ENCODE data around the gene MB21D2. TPM values are rescaled to one million over a fixed set of nuclear protein-coding genes. Genes with fewer than 3 reads are reported as not detected.
"Not testable (repeated sequence)": the region's sequence is repeated elsewhere in the genome, so short reads cannot be mapped to it uniquely, and the experiment has no call there.

MB21D2 gene, protein sequence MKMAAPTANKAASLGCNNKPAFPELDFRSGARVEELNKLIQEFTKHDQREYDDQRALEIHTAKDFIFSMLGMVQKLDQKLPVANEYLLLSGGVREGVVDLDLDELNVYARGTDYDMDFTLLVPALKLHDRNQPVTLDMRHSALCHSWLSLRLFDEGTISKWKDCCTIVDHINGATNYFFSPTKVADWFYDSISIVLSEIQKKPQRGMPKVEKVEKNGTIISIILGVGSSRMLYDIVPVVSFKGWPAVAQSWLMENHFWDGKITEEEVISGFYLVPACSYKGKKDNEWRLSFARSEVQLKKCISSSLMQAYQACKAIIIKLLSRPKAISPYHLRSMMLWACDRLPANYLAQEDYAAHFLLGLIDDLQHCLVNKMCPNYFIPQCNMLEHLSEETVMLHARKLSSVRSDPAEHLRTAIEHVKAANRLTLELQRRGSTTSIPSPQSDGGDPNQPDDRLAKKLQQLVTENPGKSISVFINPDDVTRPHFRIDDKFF
- total RNA-seq: 1 to 10 TPM; 3.0 to 4.6 (median 3.4) TPM

DNA sequence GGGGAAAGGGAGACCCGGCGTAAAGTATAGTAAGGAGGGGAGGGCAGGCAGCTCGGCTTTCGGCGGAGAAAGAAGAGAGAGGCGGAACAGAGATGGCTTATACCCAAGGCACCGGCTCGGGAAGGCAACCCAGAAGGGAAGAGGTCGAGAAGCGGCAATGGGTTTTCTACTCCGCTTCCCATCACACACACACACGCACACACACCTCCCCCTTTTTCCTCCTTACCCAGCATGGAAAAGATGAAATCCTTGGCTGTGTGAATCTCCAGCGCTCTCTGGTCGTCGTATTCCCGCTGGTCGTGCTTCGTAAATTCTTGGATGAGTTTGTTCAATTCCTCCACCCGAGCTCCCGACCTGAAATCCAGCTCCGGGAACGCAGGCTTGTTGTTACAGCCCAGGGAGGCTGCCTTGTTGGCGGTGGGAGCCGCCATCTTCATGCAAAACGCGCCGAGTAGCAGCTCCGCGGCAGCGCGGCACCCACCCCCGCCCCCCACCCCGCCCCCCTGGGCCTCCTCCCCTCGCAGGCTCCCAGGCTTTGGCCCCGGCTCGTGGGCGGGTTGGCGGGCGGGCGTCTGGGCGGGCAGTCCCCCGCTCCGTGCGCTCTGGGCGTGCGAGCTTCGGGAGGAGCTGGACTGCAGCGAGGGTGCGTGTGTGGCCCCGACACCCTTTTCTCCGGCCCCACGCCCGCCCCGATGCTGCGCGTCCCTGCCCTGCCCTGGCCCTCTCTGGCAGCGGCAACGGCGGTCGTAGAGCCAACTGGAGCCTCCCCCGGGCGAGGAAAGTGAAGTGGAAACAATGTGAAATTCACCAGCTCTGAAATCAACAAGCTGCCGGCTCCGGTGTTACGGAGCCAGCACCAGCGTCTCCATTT lies at the start of gene MB21D2:
MB21D2 (minus strand) TSS at position 453 of the 871 bp plus-strand sequence; CDS start at position 437, 16 bp downstream.
- peak; percentile 73 to 74 for ATAC-seq
- peaks cover 47% of the 10 kb centered on the region for H3K27me3 Mint-ChIP-seq (ENCODE audit: low read depth)
- no peaks in the 10 kb centered on the region for H3K36me3 Mint-ChIP-seq (ENCODE audit: insufficient read depth)
- H3K4me3 Mint-ChIP-seq: peak within 1 kb of the TSS; percentile 86
- peaks cover 23% of the 10 kb centered on the region for H3K4me1 Mint-ChIP-seq (ENCODE audit: low read depth)
- no peaks in the 10 kb centered on the region for H3K9me3 Mint-ChIP-seq
- DNase-seq: peak; percentile 41

DNA sequence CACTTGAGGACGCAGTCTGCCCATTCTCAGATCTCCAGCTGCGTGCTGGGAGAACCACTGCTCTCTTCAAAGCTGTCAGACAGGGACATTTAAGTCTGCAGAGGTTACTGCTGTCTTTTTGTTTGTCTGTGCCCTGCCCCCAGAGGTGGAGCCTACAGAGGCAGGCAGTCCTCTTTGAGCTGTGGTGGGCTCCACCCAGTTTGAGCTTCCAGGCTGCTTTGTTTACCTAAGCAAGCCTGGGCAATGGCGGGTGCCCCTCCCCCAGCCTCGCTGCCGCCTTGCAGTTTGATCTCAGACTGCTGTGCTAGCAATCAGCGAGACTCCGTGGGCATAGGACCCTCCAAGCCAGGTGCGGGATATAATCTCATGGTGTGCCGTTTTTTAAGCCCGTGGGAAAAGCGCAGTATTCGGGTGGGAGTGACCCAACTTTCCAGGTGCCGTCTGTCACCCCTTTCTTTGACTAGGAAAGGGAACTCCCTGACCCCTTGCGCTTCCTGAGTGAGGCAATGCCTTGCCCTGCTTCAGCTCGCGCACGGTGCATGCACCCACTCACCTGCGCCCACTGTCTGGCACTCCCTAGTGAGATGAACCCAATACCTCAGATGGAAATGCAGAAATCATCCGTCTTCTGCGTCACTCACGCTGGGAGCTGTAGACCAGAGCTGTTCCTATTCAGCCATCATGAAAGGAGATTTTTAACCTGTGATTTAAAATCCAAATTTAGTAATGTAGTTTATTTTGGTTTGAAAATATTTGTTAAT lies 47.5 kb upstream of the MB21D2 start:
- H3K36me3 Mint-ChIP-seq (ENCODE audit: insufficient read depth); H3K4me1 Mint-ChIP-seq (ENCODE audit: low read depth); DNase-seq; H3K27me3 Mint-ChIP-seq (ENCODE audit: low read depth); H3K9me3 Mint-ChIP-seq; ATAC-seq; H3K4me3 Mint-ChIP-seq: not testable (repeated sequence)

DNA sequence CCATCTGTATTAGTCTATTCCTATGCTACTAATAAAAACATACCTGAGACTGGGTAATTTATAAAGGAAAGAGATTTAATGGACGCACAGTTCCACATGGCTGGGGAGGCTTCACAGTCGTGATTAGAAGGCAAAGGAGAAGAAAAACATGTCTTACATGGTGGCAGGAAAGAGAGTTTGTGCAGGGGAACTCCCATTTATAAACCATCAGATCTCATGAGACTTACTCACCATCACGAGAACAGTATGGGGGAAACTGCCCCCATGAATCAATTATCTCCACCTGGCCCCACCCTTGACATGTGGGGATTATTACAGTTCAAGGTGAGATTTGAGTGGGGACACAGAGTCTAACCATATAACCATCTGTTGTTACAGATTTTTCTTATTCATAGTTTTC lies 42.1 kb upstream of the MB21D2 start:
- H3K27me3 Mint-ChIP-seq (ENCODE audit: low read depth): no peaks in the 10 kb centered on the region
- H3K4me3 Mint-ChIP-seq: no peak overlapping the region
- ATAC-seq (no peak), DNase-seq (no peak)
- H3K9me3 Mint-ChIP-seq: peaks cover 3% of the 10 kb centered on the region
- H3K36me3 Mint-ChIP-seq (ENCODE audit: insufficient read depth): no peaks in the 10 kb centered on the region
- peaks cover 2% of the 10 kb centered on the region for H3K4me1 Mint-ChIP-seq (ENCODE audit: low read depth)

DNA sequence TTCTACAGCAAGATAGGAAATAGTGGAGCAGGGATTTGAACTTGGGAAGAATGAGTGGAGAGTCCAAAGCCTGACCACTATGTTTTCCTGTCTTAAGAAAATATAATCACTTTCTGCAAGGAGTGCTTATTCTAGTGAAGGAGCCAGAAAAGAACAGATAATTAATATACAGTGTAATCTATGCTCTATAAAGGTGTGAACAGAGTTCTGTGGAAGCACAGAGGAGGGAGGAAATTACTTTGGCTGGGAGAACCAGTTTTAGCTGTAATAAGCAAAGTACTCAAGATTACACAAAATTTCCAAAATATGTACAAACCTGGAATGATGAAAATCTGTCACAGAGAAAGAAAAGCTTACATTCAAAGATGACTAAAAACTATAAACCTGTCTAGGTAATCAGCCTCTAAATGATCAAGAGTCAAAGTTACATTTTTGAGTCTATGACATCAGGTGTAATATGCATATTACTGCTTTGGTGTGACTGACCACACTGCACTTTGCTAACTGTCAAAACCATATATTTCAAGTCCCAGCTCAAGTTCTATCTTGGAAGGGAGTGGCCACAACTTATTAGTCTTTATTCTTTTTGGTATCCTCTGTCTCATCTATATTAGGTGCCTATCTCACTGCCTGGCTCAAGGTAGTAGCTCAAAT lies 40.7 kb upstream of the MB21D2 start:
- ATAC-seq (peak in 1 of 2 donors; percentile 43), DNase-seq (no peak)
- Mint-ChIP-seq H3K4me3 (no peak overlapping the region), H3K9me3 (peaks cover 3% of the 10 kb centered on the region), H3K36me3 (ENCODE audit: insufficient read depth) (no peaks in the 10 kb centered on the region), H3K27me3 (ENCODE audit: low read depth) (no peaks in the 10 kb centered on the region), H3K4me1 (ENCODE audit: low read depth) (peaks cover 2% of the 10 kb centered on the region)

DNA sequence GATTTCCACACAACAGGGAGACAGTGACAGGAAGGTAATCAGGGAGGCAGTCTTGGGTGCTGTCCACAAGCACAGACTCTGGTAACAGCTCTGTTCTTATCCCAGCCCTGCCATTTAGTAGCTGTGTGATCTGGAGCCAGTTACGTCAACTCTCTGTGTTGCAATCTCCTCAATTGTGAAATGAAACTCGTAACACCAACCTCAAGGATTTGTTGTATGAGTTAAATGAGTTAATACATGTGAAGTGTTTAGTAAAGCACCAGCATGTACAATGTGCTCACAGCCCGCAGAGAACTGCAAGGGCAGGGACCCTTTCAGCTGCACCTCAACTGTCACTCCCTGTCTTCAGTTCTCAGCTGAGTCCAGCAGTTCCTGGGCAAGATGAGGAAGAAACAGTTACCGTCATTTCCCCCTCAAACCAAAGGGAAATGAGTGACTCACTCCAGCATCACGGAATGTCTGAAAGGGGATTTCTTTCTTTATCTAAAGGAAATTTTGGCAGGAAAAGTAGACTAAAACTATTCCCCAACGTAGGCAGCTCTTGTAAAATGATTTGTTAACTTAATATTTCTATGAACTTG lies 39.9 kb upstream of the MB21D2 start:
- Mint-ChIP-seq H3K27me3 (ENCODE audit: low read depth) (no peaks in the 10 kb centered on the region), H3K4me3 (no peak overlapping the region), H3K36me3 (ENCODE audit: insufficient read depth) (no peaks in the 10 kb centered on the region), H3K4me1 (ENCODE audit: low read depth) (peaks cover 2% of the 10 kb centered on the region), H3K9me3 (peaks cover 3% of the 10 kb centered on the region)
- no peak for DNase-seq
- ATAC-seq: peak; percentile 43 to 51

DNA sequence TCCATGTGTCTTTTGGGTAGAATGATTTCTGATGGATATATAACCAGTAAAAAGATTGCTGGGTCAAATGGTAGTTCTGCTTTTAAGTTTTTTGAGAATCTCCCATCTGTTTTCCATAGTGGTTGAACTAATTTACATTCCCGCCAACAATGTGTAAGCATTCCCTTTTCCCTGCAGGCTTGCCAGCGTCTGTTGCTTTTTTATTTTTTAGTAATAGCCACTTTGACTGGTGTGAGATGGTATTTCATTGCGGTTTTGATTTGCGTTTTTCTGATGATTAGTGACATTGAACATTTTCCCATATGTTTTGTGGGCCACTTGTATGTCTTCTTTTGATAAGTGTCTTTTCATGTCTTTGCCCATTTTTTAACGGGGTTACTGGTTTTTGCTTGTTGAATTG lies 36.3 kb upstream of the MB21D2 start:
- peaks cover 2% of the 10 kb centered on the region for H3K4me1 Mint-ChIP-seq (ENCODE audit: low read depth)
- H3K36me3 Mint-ChIP-seq (ENCODE audit: insufficient read depth): no peaks in the 10 kb centered on the region
- DNase-seq (no peak), ATAC-seq (no peak)
- H3K27me3 Mint-ChIP-seq (ENCODE audit: low read depth): no peaks in the 10 kb centered on the region
- no peak overlapping the region for H3K4me3 Mint-ChIP-seq
- H3K9me3 Mint-ChIP-seq: peaks cover under 1% of the 10 kb centered on the region

DNA sequence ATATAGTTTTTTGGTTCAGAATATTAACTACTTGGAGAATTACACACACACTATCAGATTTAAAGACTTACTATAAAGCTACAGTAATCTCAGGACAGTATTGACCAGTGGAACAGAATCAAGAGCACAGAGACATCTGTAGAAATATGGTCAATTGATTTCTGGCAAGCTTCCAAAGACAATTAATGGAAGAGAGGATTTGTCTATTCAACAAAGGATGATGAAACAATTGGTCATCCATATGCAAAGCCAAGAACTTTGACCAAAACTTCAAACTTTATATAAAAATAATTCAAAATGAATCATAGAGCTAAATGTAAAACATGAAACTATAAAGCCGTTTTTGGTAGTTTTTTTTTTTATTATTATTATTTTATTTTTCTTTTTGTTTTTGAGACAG lies 29.8 kb upstream of the MB21D2 start:
- DNase-seq (no peak), ATAC-seq (no peak)
- H3K4me1 Mint-ChIP-seq (ENCODE audit: low read depth): no peaks in the 10 kb centered on the region
- H3K9me3 Mint-ChIP-seq: peaks cover 5% of the 10 kb centered on the region
- no peaks in the 10 kb centered on the region for H3K36me3 Mint-ChIP-seq (ENCODE audit: insufficient read depth)
- H3K27me3 Mint-ChIP-seq (ENCODE audit: low read depth): peaks cover 2% of the 10 kb centered on the region
- no peak overlapping the region for H3K4me3 Mint-ChIP-seq

DNA sequence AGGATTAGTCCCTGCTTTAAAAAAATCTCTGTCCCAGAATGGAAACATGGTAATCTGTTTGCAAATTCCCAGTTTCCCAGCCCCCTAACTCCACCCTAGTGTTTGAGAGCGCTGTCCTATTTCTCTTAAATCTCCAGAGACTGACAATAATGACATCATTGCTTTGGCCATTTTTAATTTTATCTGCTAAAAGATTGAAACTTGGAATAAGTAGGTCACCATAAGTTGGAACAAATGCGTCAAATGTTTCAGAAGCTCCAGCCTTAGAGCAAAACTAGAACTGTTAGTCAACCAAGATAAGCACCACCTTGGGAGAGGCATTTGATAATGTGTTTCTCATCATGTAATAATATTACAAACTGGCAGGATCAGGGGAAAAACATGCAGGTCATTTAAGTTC lies 25.7 kb upstream of the MB21D2 start:
- no peak for ATAC-seq

DNA sequence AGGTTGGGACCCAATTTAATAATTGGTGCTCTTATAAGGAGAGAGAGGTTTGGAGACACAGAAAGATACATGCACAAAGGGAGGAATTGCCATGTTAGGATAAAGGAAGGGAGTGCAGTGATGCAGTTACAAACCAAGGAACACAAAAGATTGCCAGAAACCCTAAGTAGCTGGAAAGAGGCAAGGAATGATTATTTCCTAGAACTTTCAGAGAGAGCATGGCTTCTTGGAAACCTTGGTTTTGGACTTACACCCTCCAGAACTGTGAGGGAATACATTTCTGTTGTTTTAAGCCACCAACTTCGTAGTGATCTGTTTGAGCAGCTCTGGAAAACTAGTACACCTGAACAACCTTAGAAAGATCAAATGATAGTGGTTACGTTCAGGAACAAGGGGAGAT lies 25.0 kb upstream of the MB21D2 start:
- Mint-ChIP-seq H3K9me3 (peaks cover 5% of the 10 kb centered on the region), H3K4me3 (no peak overlapping the region), H3K4me1 (ENCODE audit: low read depth) (no peaks in the 10 kb centered on the region), H3K36me3 (ENCODE audit: insufficient read depth) (no peaks in the 10 kb centered on the region), H3K27me3 (ENCODE audit: low read depth) (peaks cover 4% of the 10 kb centered on the region)
- ATAC-seq (no peak), DNase-seq (no peak)

More for the DNA sequence above, 25.7 kb upstream of the MB21D2 start:
- Mint-ChIP-seq H3K36me3 (ENCODE audit: insufficient read depth) (no peaks in the 10 kb centered on the region), H3K4me3 (no peak overlapping the region), H3K4me1 (ENCODE audit: low read depth) (no peaks in the 10 kb centered on the region), H3K9me3 (peaks cover 5% of the 10 kb centered on the region), H3K27me3 (ENCODE audit: low read depth) (peaks cover 4% of the 10 kb centered on the region)
- DNase-seq: no peak

DNA sequence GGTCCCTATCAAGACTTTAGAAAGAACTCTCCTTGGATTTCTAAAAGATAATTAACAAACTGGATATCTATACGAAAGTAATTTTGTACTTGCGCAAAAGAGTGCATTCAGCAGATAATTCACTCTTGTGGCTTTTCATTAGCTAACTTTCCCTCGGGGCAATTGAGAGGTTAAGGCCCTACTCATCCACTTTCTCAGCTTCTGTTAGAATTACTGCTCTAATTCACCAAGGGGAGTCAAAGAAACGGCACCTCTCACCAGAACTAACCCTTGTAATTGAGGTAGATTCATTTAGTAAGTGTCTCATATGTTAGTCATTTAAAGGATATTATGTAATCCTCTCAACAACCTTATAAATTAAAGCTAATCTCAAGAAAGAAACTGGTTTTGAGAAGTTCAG lies 22.5 kb upstream of the MB21D2 start:
- H3K9me3 Mint-ChIP-seq: no peaks in the 10 kb centered on the region
- no peaks in the 10 kb centered on the region for H3K36me3 Mint-ChIP-seq (ENCODE audit: insufficient read depth)
- ATAC-seq (no peak), DNase-seq (no peak)
- H3K4me3 Mint-ChIP-seq: no peak overlapping the region
- H3K27me3 Mint-ChIP-seq (ENCODE audit: low read depth): peaks cover 4% of the 10 kb centered on the region
- H3K4me1 Mint-ChIP-seq (ENCODE audit: low read depth): peaks cover 2% of the 10 kb centered on the region

DNA sequence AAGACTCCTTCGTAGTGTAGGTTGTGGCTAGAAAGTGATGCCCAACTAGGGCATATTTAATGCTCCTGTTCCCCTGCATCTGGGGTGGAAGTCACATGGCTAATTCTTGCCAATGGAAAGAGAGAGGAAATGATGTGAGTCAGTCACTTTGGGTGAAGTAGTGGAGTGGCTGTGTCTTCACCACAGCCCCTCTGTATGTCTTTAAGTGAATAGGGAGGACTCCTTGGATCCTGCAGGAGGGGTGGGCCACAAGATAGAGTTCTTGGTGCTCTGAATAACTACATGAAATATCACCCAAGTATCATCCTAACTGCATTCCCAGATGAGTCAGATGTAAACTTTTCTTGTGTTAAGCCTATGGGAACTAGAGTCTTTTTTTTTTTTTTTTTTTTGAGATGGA lies 17.8 kb upstream of the MB21D2 start:
- Mint-ChIP-seq H3K27me3 (ENCODE audit: low read depth) (no peaks in the 10 kb centered on the region), H3K4me1 (ENCODE audit: low read depth) (peaks cover 2% of the 10 kb centered on the region), H3K9me3 (no peaks in the 10 kb centered on the region), H3K36me3 (ENCODE audit: insufficient read depth) (no peaks in the 10 kb centered on the region), H3K4me3 (no peak overlapping the region)
- ATAC-seq: no peak
- no peak for DNase-seq

DNA sequence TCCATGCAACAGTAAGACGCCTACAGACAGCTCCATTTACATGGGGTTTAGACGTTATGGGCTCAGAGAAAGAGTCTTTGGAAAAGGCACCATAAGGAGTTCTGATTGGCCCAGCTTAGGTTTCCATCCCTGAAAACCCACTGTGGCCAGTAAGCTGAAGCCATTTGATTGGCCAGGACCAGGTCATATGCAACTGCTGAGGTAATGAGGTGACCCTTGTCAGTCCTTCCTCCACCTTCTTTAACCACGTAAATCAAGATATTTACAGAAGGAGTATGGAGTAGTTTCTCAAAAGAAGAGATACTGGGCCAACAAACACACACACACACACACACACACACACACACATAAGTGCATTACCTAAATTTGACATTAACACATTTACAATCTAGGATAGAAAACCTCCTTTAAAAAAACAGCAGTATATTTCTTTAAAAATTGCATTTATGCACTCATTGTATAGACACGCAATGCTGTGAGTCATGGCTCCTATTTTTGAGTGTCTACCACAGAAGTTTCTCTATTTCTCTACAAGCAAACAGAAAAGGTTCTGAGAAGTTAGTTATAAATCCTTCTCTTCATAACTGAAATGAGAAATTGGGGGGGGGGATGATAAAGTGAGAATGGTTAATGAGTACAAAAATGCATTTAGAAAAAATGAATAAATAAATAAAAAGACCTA lies 16.3 kb upstream of the MB21D2 start:
- ATAC-seq (no peak), DNase-seq (no peak)
- peaks cover 2% of the 10 kb centered on the region for H3K4me1 Mint-ChIP-seq (ENCODE audit: low read depth)
- no peak overlapping the region for H3K4me3 Mint-ChIP-seq
- no peaks in the 10 kb centered on the region for H3K9me3 Mint-ChIP-seq
- H3K36me3 Mint-ChIP-seq (ENCODE audit: insufficient read depth): no peaks in the 10 kb centered on the region
- no peaks in the 10 kb centered on the region for H3K27me3 Mint-ChIP-seq (ENCODE audit: low read depth)

DNA sequence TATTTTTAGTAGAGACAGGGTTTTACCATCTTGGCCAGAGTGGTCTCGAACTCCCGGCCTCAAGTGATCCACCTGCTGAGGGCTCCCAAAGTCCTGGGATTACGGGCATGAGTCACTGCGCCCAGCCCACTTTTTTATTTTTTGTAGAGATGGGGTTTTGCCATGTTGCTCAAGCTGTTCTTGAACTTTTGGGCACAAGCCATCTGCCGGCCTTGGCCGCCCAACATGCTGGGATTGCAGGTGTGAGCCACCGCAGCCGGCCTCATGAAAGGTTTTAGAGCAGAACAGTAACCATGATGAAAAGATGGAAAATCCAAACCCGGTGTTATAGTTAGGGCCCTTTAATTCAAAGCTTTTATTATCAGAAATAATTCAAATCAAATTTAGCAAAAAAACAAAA lies 15.6 kb upstream of the MB21D2 start:
- H3K4me1 Mint-ChIP-seq (ENCODE audit: low read depth): peaks cover 2% of the 10 kb centered on the region
- ATAC-seq: no peak
- H3K27me3 Mint-ChIP-seq (ENCODE audit: low read depth): no peaks in the 10 kb centered on the region
- H3K36me3 Mint-ChIP-seq (ENCODE audit: insufficient read depth): no peaks in the 10 kb centered on the region
- DNase-seq: no peak
- H3K9me3 Mint-ChIP-seq: no peaks in the 10 kb centered on the region
- no peak overlapping the region for H3K4me3 Mint-ChIP-seq
